ENCODE measurements around the gene EIF5AL1. TPM values are rescaled to one million over a fixed set of nuclear protein-coding genes. Genes with fewer than 3 reads are reported as not detected.
"Not testable (repeated sequence)": the region's sequence is repeated elsewhere in the genome, so short reads cannot be mapped to it uniquely, and the experiment has no call there.

EIF5AL1 gene
- total and polyA plus RNA-seq, 10 of the 15 experiments (the other 5 are each of a cell fraction or from before 2014, with no cell fraction given), result 0.02 to 8.3 (median 0.45) TPM; not detected in 1

DNA sequence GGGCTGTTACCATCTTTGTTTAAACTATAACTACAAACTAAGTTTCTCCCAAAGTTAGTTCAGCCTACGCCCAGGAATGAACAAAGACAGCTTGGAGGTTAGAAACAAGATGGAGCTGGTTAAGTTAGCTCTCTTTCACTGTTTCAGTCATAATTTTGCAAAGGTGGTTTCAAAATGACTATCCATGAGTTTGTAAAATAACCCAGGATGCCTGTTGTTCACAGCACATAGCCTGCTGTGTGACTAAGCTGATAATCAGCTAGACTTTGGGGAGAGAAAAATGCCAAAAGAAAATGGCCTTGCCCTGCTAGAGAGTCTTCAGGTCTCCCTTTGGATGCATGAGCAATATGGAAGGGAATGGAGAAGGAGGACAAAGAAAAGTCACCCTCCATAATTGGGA lies 28.6 kb downstream of the EIF5AL1 start:
- peak; percentile 93 for ATAC-seq
- H3K36me3 ChIP-seq (ENCODE audit: control insufficient read depth in 2 of 2, insufficient read depth in 2 of 2, low read length in 1 of 2); BruUV-seq (replicated peaks); H3K9ac ChIP-seq (ENCODE audit: control insufficient read depth, insufficient read depth, low read length); H3K27me3 ChIP-seq (replicated peaks in 1 of 2; ENCODE audit: control insufficient read depth in 2 of 2, insufficient read depth in 2 of 2, low read length in 1 of 2); H4K20me1 ChIP-seq (ENCODE audit: control insufficient read depth, insufficient read depth); H3K27ac ChIP-seq (ENCODE audit: control insufficient read depth, insufficient read depth); CTCF ChIA-PET; H3K79me2 ChIP-seq (ENCODE audit: control insufficient read depth, insufficient read depth, low read length); POLR2A ChIA-PET; H3K4me1 ChIP-seq (ENCODE audit: control insufficient read depth, insufficient read depth, low read length); intact Hi-C loops (cut with micrococcal nuclease; ENCODE audit: unreplicated experiment); H3K4me3 ChIP-seq; DNase-seq (ENCODE audit: low read depth, low spot score); RAD21 ChIA-PET (ENCODE audit: unreplicated experiment); H2AFZ ChIP-seq (ENCODE audit: control insufficient read depth, low read depth, low read length); H3K9me3 ChIP-seq (replicated peaks; ENCODE audit: control insufficient read depth, insufficient read depth, low read length): not testable (repeated sequence)
- 8% methylated on average over 1 of the region's 1 CpG for WGBS (ENCODE audit: insufficient coverage, insufficient replicate concordance, low lambda C conversion rate, missing lambda C conversion rate)
- SMC1A ChIA-PET (ENCODE audit: uncharacterized antibody, unreplicated experiment), result interaction anchor here (0.6 kb wide), 1 partner anchor 505 kb away, joined by 3 read pairs; no protein-coding TSS in a partner anchor
- H3K4me2 ChIP-seq (ENCODE audit: control insufficient read depth, insufficient read depth), result 0 out of 2 replicates have a peak overlapping the region, but pooled peaks have one; percentile 25
- TF ChIP-seq IKZF2 (IDR thresholded peaks at IDR 0.05), result 0 out of 4 replicates have a peak, but pooled peaks of 1 of the 2 experiments have one; percentile 20
- 0 out of 2 replicates have a peak, but pooled peaks have one; percentile 33 for TF ChIP-seq JUND (IDR thresholded peaks at IDR 0.05; ENCODE audit: low read depth, low read length)
- peak; percentile 78 for TF ChIP-seq IRF4 (IDR thresholded peaks at IDR 0.05; ENCODE audit: low read depth, low read length)
- peak; percentile 86 for TF ChIP-seq JUNB (IDR thresholded peaks at IDR 0.05)
- FAIRE-seq, result peak; percentile 79
- in situ Hi-C loops (cut with MboI), result loop anchor here (25.0 kb wide), 1 partner anchor 696 kb away; no protein-coding TSS in a partner anchor

DNA sequence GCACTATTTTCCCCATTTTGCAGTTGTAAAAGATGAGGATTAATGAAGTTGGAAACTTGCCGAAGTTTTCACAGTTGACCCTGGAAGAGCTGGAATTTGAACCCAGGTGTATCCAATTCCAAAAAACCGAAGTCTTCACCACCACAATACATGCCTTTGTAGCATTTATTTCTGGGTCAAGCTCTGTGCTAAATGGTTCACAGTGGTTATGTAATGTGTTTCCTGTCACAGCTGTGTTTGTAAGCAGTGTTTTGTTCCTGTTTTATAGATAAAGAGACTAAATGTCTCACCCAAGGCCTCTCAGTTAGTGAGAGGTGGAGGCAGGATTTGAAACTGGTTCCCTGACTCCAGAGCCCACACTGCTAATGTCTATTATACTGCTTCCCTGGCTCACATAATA lies 30.3 kb downstream of the EIF5AL1 start:
- no TSS peak for BruUV-seq (replicated peaks)
- TF ChIP-seq MTA3 (IDR thresholded peaks at IDR 0.05; ENCODE audit: borderline replicate concordance, low read length) (no peak), EGR1 (IDR thresholded peaks at IDR 0.05; ENCODE audit: borderline replicate concordance in 1 of 2, low read depth in 2 of 2, low read length in 2 of 2) (no peak), TBL1XR1 (IDR thresholded peaks at IDR 0.05; ENCODE audit: low read depth, low read length) (no peak), PAX5 (IDR thresholded peaks at IDR 0.05; ENCODE audit: borderline replicate concordance, low read depth, low read length) (no peak), PML (IDR thresholded peaks at IDR 0.05; ENCODE audit: low read length) (no peak)
- TF ChIP-seq, protein P1, sequence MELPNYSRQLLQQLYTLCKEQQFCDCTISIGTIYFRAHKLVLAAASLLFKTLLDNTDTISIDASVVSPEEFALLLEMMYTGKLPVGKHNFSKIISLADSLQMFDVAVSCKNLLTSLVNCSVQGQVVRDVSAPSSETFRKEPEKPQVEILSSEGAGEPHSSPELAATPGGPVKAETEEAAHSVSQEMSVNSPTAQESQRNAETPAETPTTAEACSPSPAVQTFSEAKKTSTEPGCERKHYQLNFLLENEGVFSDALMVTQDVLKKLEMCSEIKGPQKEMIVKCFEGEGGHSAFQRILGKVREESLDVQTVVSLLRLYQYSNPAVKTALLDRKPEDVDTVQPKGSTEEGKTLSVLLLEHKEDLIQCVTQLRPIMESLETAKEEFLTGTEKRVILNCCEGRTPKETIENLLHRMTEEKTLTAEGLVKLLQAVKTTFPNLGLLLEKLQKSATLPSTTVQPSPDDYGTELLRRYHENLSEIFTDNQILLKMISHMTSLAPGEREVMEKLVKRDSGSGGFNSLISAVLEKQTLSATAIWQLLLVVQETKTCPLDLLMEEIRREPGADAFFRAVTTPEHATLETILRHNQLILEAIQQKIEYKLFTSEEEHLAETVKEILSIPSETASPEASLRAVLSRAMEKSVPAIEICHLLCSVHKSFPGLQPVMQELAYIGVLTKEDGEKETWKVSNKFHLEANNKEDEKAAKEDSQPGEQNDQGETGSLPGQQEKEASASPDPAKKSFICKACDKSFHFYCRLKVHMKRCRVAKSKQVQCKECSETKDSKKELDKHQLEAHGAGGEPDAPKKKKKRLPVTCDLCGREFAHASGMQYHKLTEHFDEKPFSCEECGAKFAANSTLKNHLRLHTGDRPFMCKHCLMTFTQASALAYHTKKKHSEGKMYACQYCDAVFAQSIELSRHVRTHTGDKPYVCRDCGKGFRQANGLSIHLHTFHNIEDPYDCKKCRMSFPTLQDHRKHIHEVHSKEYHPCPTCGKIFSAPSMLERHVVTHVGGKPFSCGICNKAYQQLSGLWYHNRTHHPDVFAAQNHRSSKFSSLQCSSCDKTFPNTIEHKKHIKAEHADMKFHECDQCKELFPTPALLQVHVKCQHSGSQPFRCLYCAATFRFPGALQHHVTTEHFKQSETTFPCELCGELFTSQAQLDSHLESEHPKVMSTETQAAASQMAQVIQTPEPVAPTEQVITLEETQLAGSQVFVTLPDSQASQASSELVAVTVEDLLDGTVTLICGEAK (IDR thresholded peaks at IDR 0.05; ENCODE audit: borderline replicate concordance), result no peak
- TF ChIP-seq, protein P2, sequence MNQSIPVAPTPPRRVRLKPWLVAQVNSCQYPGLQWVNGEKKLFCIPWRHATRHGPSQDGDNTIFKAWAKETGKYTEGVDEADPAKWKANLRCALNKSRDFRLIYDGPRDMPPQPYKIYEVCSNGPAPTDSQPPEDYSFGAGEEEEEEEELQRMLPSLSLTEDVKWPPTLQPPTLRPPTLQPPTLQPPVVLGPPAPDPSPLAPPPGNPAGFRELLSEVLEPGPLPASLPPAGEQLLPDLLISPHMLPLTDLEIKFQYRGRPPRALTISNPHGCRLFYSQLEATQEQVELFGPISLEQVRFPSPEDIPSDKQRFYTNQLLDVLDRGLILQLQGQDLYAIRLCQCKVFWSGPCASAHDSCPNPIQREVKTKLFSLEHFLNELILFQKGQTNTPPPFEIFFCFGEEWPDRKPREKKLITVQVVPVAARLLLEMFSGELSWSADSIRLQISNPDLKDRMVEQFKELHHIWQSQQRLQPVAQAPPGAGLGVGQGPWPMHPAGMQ (IDR thresholded peaks at IDR 0.05; ENCODE audit: borderline replicate concordance), result no peak
- TF ChIP-seq, protein P3, sequence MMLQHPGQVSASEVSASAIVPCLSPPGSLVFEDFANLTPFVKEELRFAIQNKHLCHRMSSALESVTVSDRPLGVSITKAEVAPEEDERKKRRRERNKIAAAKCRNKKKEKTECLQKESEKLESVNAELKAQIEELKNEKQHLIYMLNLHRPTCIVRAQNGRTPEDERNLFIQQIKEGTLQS (IDR thresholded peaks at IDR 0.05; ENCODE audit: borderline replicate concordance, extremely low read depth, low read depth, low read length), result no peak

More for the DNA sequence above, 30.3 kb downstream of the EIF5AL1 start:
- intact Hi-C loops (cut with micrococcal nuclease; ENCODE audit: unreplicated experiment) (no loop called here), in situ Hi-C loops (cut with MboI) (loop anchor here (25.0 kb wide), 1 partner anchor 695 kb away; no protein-coding TSS in a partner anchor)
- Histone ChIP-seq H3K4me2 (ENCODE audit: control insufficient read depth, insufficient read depth) (no peak overlapping the region), H3K27me3 (replicated peaks in 1 of 2; ENCODE audit: control insufficient read depth in 2 of 2, insufficient read depth in 2 of 2, low read length in 1 of 2) (no peaks in the 10 kb centered on the region; a peak in 1 of 4 replicates), H2AFZ (ENCODE audit: control insufficient read depth, low read depth, low read length) (no peak overlapping the region), H3K79me2 (ENCODE audit: control insufficient read depth, insufficient read depth, low read length) (no peaks in the 10 kb centered on the region), H3K27ac (ENCODE audit: control insufficient read depth, insufficient read depth) (no peak overlapping the region), H4K20me1 (ENCODE audit: control insufficient read depth, insufficient read depth) (no peaks in the 10 kb centered on the region; the same call in 1 of the 2 replicates), H3K9me3 (replicated peaks; ENCODE audit: control insufficient read depth, insufficient read depth, low read length) (no peaks in the 10 kb centered on the region; the same call in 2 of the 3 replicates), H3K9ac (ENCODE audit: control insufficient read depth, insufficient read depth, low read length) (no peak overlapping the region), H3K4me3 (no peak overlapping the region), H3K4me1 (ENCODE audit: control insufficient read depth, insufficient read depth, low read length) (no peaks in the 10 kb centered on the region), H3K36me3 (ENCODE audit: control insufficient read depth in 2 of 2, insufficient read depth in 2 of 2, low read length in 1 of 2) (no peaks in the 10 kb centered on the region)
- 31% methylated on average over 2 of the region's 2 CpGs for WGBS (ENCODE audit: insufficient coverage, insufficient replicate concordance, low lambda C conversion rate, missing lambda C conversion rate)
- ATAC-seq (no peak), DNase-seq (ENCODE audit: low read depth, low spot score) (no peak), FAIRE-seq (no peak)
- CTCF ChIA-PET, result interaction anchor here (1.6 kb wide), 1 partner anchor 505 kb away, joined by 7 read pairs; no protein-coding TSS in a partner anchor
- POLR2A ChIA-PET, result no interaction called here
- RAD21 ChIA-PET (ENCODE audit: unreplicated experiment), result interaction anchor here (0.6 kb wide), 1 partner anchor 1772 kb away, joined by 3 read pairs; no protein-coding TSS in a partner anchor
- SMC1A ChIA-PET (ENCODE audit: uncharacterized antibody, unreplicated experiment), result interaction anchor here (1.0 kb wide), 1 partner anchor 11 kb away, joined by 3 read pairs; no protein-coding TSS in a partner anchor
